Pulmonary artery endothelial cell (primary cell): ENCODE results near the gene KCNK1. TPM values are rescaled to one million over a fixed set of nuclear protein-coding genes. Genes with fewer than 3 reads are reported as not detected.

Experiments
- DNase-seq: peaks from one replicate; pipeline ENCODE4 v3.0.0-alpha.2; 2011; ENCODE audit warnings: low read depth, low spot score
- total RNA-seq: library from RNA; depleted of rRNA; stranded (reverse); fragments of >200 nt; gene quantifications from 2 replicates; pipeline ENCODE4 v1.2.3, GENCODE V29; 2014

Gene KCNK1
- total RNA-seq = 0.20 and 0.25 TPM in 2 replicates

- no peak for DNase-seq
These were observed at the start of gene KCNK1 for GRCh38 chr1:233613252-233614172. Gene KCNK1 (plus strand): TSS chr1:233614106. CDS start chr1:233614172, 66 bp downstream.

- no peak for DNase-seq
These were observed 48.6 kb upstream of the KCNK1 start for GRCh38 chr1:233565313-233565712.

GRCh38 chr1:233566886-233567285 lies 47.0 kb upstream of the KCNK1 start:
- DNase-seq = no peak

- DNase-seq = no peak
These were observed 44.3 kb upstream of the KCNK1 start for GRCh38 chr1:233569636-233570035.

GRCh38 chr1:233570216-233570615 lies 43.7 kb upstream of the KCNK1 start:
- DNase-seq = no peak

GRCh38 chr1:233570706-233571105 lies 43.2 kb upstream of the KCNK1 start:
- no peak for DNase-seq

GRCh38 chr1:233572896-233573295 lies 41.0 kb upstream of the KCNK1 start:
- DNase-seq = no peak

- no peak for DNase-seq
These were observed 38.5 kb upstream of the KCNK1 start for GRCh38 chr1:233575450-233575849.

GRCh38 chr1:233582439-233582838 lies 31.5 kb upstream of the KCNK1 start:
- no peak for DNase-seq

- no peak for DNase-seq
These were observed 29.5 kb upstream of the KCNK1 start for GRCh38 chr1:233584376-233584775.

GRCh38 chr1:233584931-233585330 lies 29.0 kb upstream of the KCNK1 start:
- no peak for DNase-seq

GRCh38 chr1:233586301-233586700 lies 27.6 kb upstream of the KCNK1 start:
- DNase-seq = no peak

GRCh38 chr1:233587196-233587595 lies 26.7 kb upstream of the KCNK1 start:
- DNase-seq = no peak

GRCh38 chr1:233587958-233588799 lies 25.7 kb upstream of the KCNK1 start:
- no peak for DNase-seq

- DNase-seq = no peak
These were observed 16.4 kb upstream of the KCNK1 start for GRCh38 chr1:233597489-233597901.

- DNase-seq = no peak
These were observed 14.9 kb upstream of the KCNK1 start for GRCh38 chr1:233598891-233599541.

GRCh38 chr1:233599542-233600073 lies 14.3 kb upstream of the KCNK1 start:
- no peak for DNase-seq

GRCh38 chr1:233600488-233600887 lies 13.4 kb upstream of the KCNK1 start:
- DNase-seq = no peak

GRCh38 chr1:233603478-233603877 lies 10.4 kb upstream of the KCNK1 start:
- DNase-seq = no peak

GRCh38 chr1:233605205-233605604 lies 8.7 kb upstream of the KCNK1 start:
- DNase-seq = no peak

GRCh38 chr1:233606813-233607212 lies 7.1 kb upstream of the KCNK1 start:
- no peak for DNase-seq
